CD14-positive monocyte (primary cell): ENCODE measurements around the gene GCGR. TPM values are rescaled to one million over a fixed set of nuclear protein-coding genes. Genes with fewer than 3 reads are reported as not detected.

ENCODE experiments used
- DNase-seq, 3 donors: peaks; one replicate each; pipeline ENCODE4 v3.0.0-alpha.2; 2011 to 2022
- H2AFZ ChIP-seq: 2 replicates; pipeline ENCODE4 v1.6.0; 2012; ENCODE audit warnings: mild to moderate bottlenecking, low read depth, low read length, inconsistent platforms; ENCODE audit not compliant: insufficient read depth, poor library complexity, severe bottlenecking
- H3K27ac ChIP-seq, 2 donors: 1 replicate in 1 of 2; 2 replicates in 1 of 2; pipeline ENCODE4 v1.5.1; 2012 to 2013; ENCODE audit warnings: low read length in 2 of 2, control low read depth in 1 of 2, inconsistent platforms in 1 of 2, low read depth in 1 of 2, mild to moderate bottlenecking in 1 of 2
- H3K27me3 ChIP-seq, 2 donors: one replicate each; pipeline versions ENCODE4 v1.6.0 to v1.6.1; 2011 to 2013; ENCODE audit warnings: low read length in 2 of 2; ENCODE audit not compliant: control insufficient read depth in 2 of 2, insufficient read depth in 2 of 2
- H3K36me3 ChIP-seq, 2 donors: replicated peaks in 1 of 2; 1 replicate in 1 of 2; 2 replicates in 1 of 2; pipeline versions ENCODE4 v1.5.1 to v1.6.1; 2012 to 2013; ENCODE audit warnings: low read length in 2 of 2, control low read depth in 1 of 2, inconsistent platforms in 1 of 2, mild to moderate bottlenecking in 1 of 2; ENCODE audit not compliant: insufficient read depth in 2 of 2, control insufficient read depth in 1 of 2
- H3K4me1 ChIP-seq, 2 donors: 1 replicate in 1 of 2; 2 replicates in 1 of 2; pipeline versions ENCODE4 v1.5.1 to v1.6.1; 2012 to 2013; ENCODE audit warnings: low read length in 2 of 2, control low read depth in 1 of 2, inconsistent platforms in 1 of 2, mild to moderate bottlenecking in 1 of 2, moderate library complexity in 1 of 2; ENCODE audit not compliant: insufficient read depth in 2 of 2, control insufficient read depth in 1 of 2
- H3K4me2 ChIP-seq: replicated peaks from 2 replicates; pipeline ENCODE3; 2012; ENCODE audit warnings: low read length, moderate library complexity, mild to moderate bottlenecking; ENCODE audit not compliant: poor library complexity, severe bottlenecking; ENCODE audit errors: extremely low read depth
- H3K4me3 ChIP-seq, 3 experiments: fragments of 200-600 bp in 1 of 3; sonication (generic) in 1 of 3; replicated peaks in 1 of 3; 1 replicate in 2 of 3; 2 replicates in 1 of 3; pipeline ENCODE4 v1.5.1; 2011 to 2013; ENCODE audit warnings: low read length in 3 of 3, mild to moderate bottlenecking in 3 of 3, control low read depth in 2 of 3, low read depth in 2 of 3, inconsistent platforms in 1 of 3, moderate library complexity in 1 of 3
- H3K79me2 ChIP-seq: 2 replicates; pipeline ENCODE4 v1.6.0; 2012; ENCODE audit warnings: mild to moderate bottlenecking, control low read depth, inconsistent platforms, low read length, moderate library complexity; ENCODE audit not compliant: insufficient read depth
- H3K9ac ChIP-seq: 2 replicates; pipeline ENCODE4 v1.6.0; 2017; ENCODE audit warnings: low read length, mild to moderate bottlenecking; ENCODE audit not compliant: insufficient read depth, poor library complexity, severe bottlenecking
- H3K9me3 ChIP-seq, 2 donors: replicated peaks in 1 of 2; 1 replicate in 1 of 2; 2 replicates in 1 of 2; pipeline versions ENCODE4 v1.5.1 to v1.6.1; 2012 to 2013; ENCODE audit warnings: low read length in 2 of 2, control low read depth in 1 of 2; ENCODE audit not compliant: control insufficient read depth in 1 of 2, insufficient read depth in 1 of 2
- H4K20me1 ChIP-seq: 2 replicates; pipeline ENCODE4 v1.6.0; 2012; ENCODE audit warnings: mild to moderate bottlenecking, low read length, control low read depth, moderate library complexity; ENCODE audit not compliant: insufficient read depth
- H3K27ac Mint-ChIP-seq, 7 donors: one replicate each; pipeline ENCODE4 v1.8.0; 2020; ENCODE audit warnings: mild to moderate bottlenecking in 7 of 7, mixed read lengths in 7 of 7, moderate library complexity in 6 of 7, inconsistent platforms in 2 of 7
- H3K27me3 Mint-ChIP-seq, 3 donors: one replicate each; pipeline ENCODE4 v1.8.0; 2021 to 2022; ENCODE audit warnings: low read depth in 3 of 3, mild to moderate bottlenecking in 3 of 3, mixed read lengths in 3 of 3, moderate library complexity in 3 of 3, inconsistent platforms in 1 of 3
- H3K36me3 Mint-ChIP-seq, 2 donors: one replicate each; pipeline ENCODE4 v1.8.0; 2020; ENCODE audit warnings: mixed read lengths in 2 of 2, inconsistent platforms in 1 of 2, mild to moderate bottlenecking in 1 of 2
- H3K4me1 Mint-ChIP-seq: one replicate; pipeline ENCODE4 v1.8.0; 2020; ENCODE audit warnings: mild to moderate bottlenecking, mixed read lengths
- H3K4me3 Mint-ChIP-seq, 2 donors: one replicate each; pipeline ENCODE4 v1.8.0; 2020; ENCODE audit warnings: mild to moderate bottlenecking in 2 of 2, mixed read lengths in 2 of 2, moderate library complexity in 1 of 2
- H3K9me3 Mint-ChIP-seq, 7 donors: one replicate each; pipeline ENCODE4 v1.8.0; 2020 to 2022; ENCODE audit warnings: mixed read lengths in 7 of 7, mild to moderate bottlenecking in 6 of 7, moderate library complexity in 6 of 7, inconsistent platforms in 2 of 7
- WGBS: methylation state at CpG from one replicate; pipeline ENCODE4 v1.1.5; 2013; ENCODE audit warnings: missing lambda C conversion rate; ENCODE audit not compliant: insufficient coverage; 5-methylcytosine and 5-hydroxymethylcytosine counted together
- intact Hi-C, 2 donors: fragments of 100-400 bp; cut with micrococcal nuclease; formaldehyde crosslinking; loops; one replicate each; pipeline versions ENCODE4 v1.15.0 to v1.15.1; 2023
- polyA plus RNA-seq, 3 donors: library from polyadenylated mRNA; depleted of rRNA in 1 of 3; unstranded in 2 of 3; stranded (reverse) in 1 of 3; fragments of 300-500 nt in 2 of 3; fragments of >200 nt in 1 of 3; fragmentation: Illumina TruSeq in 2 of 3; gene quantifications; 1 replicate in 2 of 3; 2 replicates in 1 of 3; pipeline ENCODE4 v1.2.3, GENCODE V29; 2012 to 2021
- TF ChIP-seq, protein P1 (sequence below): fragments of 200-600 bp; IDR thresholded peaks from one replicate; pipeline ENCODE4 v1.8.0; 2022; ENCODE audit warnings: antibody characterized with exemption, mild to moderate bottlenecking

Gene GCGR
- polyA plus RNA-seq, 3 donors, result not detected

DNA sequence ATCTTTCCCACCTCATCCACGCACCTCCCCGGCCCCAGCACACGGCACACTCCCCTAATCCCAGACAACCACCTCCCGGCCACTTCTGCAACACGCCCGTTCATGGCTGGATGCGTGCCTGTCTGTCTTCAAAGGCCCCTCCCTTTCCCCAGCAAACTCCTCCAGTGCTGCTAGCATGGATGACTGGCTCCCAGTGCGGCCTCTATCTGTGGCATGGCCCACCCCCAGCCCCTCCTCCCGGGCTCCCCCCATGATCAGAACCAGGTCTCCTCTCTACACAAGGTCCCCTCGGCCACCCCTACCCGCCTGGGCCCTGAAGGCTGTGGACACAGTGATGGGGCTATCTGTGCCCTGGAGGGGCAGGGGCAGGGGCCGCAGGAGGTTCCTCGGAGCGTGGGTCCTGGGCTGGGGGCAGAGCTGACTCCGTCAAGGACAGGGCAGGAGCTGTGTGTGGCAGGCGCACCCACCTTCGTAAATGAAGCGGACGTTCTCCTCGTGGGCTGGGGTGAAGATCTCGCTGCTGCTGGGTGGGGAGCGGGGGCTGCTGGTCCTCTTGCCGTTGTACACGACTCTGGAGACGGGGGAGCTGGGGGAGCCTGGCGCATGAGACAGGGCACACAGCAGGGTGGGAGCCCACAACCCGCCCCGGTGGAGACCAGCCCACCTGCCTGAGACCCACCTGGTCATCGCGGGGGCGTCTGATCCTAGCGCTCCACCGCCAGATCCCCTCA lies 20.0 kb downstream of the GCGR start:
- 96% methylated on average over 33 of the region's 33 CpGs for WGBS
- Histone ChIP-seq H3K27me3 (no peaks in the 10 kb centered on the region), H3K79me2 (peaks cover 15% of the 10 kb centered on the region), H3K4me2 (no peak overlapping the region), H2AFZ (no peak overlapping the region), H3K9ac (no peak overlapping the region), H3K9me3 (no peaks in the 10 kb centered on the region), H3K36me3 (peaks cover 11 to 14% of the 10 kb centered on the region in 2 donors), H3K4me3 (no peak overlapping the region), H3K4me1 (peaks cover 4 to 10% of the 10 kb centered on the region in 2 donors), H3K27ac (no peak overlapping the region), H4K20me1 (peaks cover 14% of the 10 kb centered on the region)
- no peak overlapping the region for H3K4me3 Mint-ChIP-seq
- DNase-seq, result no peak
- intact Hi-C loops, result loop anchor here in 1 of 2 donors (5.0 kb wide), 1 partner anchor 33 kb away; no protein-coding TSS in a partner anchor
- H3K27me3 Mint-ChIP-seq, result peaks cover 0 to 3% (median 0%) of the 10 kb centered on the region in 3 donors
- H3K27ac Mint-ChIP-seq, result peak overlapping the region in 1 of 7 donors; percentile 26
- peaks cover 12 to 19% of the 10 kb centered on the region in 2 donors for H3K36me3 Mint-ChIP-seq
- TF ChIP-seq, protein P1, sequence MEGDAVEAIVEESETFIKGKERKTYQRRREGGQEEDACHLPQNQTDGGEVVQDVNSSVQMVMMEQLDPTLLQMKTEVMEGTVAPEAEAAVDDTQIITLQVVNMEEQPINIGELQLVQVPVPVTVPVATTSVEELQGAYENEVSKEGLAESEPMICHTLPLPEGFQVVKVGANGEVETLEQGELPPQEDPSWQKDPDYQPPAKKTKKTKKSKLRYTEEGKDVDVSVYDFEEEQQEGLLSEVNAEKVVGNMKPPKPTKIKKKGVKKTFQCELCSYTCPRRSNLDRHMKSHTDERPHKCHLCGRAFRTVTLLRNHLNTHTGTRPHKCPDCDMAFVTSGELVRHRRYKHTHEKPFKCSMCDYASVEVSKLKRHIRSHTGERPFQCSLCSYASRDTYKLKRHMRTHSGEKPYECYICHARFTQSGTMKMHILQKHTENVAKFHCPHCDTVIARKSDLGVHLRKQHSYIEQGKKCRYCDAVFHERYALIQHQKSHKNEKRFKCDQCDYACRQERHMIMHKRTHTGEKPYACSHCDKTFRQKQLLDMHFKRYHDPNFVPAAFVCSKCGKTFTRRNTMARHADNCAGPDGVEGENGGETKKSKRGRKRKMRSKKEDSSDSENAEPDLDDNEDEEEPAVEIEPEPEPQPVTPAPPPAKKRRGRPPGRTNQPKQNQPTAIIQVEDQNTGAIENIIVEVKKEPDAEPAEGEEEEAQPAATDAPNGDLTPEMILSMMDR, result no peak
- no peaks in the 10 kb centered on the region for H3K9me3 Mint-ChIP-seq
- peaks cover 4% of the 10 kb centered on the region for H3K4me1 Mint-ChIP-seq

DNA sequence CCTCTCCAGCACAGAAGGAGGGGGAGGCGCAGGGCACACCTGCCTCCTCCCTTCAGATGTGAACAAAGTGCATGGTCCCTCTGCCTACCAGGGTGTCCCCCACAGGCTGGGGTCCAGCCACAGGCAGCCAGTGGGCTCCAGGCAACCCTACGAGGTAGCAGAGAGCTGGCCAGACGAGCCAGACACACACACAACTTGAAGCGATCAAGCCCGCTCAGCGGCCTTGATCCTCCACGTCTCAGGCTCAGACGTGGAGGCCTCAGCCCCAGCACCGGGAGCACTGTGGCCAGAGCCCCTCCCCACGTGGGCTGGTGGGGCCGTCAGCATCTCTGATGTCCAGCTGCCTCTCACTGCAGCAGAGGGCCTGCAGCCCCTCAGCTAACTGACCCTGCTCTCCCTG lies 20.6 kb downstream of the GCGR start:
- Mint-ChIP-seq H3K27ac (peak overlapping the region in 2 of 7 donors; percentile 9 to 75), H3K9me3 (no peaks in the 10 kb centered on the region), H3K4me1 (peaks cover 4% of the 10 kb centered on the region), H3K36me3 (peaks cover 15 to 19% of the 10 kb centered on the region in 2 donors), H3K27me3 (peaks cover 0 to 3% (median 0%) of the 10 kb centered on the region in 3 donors), H3K4me3 (no peak overlapping the region)
- Histone ChIP-seq H3K36me3 (peaks cover 11 to 14% of the 10 kb centered on the region in 2 donors), H4K20me1 (peaks cover 14% of the 10 kb centered on the region), H3K27me3 (no peaks in the 10 kb centered on the region), H2AFZ (no peak overlapping the region), H3K27ac (no peak overlapping the region), H3K4me2 (no peak overlapping the region), H3K79me2 (peaks cover 20% of the 10 kb centered on the region), H3K9me3 (no peaks in the 10 kb centered on the region), H3K4me1 (peaks cover 4 to 10% of the 10 kb centered on the region in 2 donors), H3K9ac (no peak overlapping the region), H3K4me3 (no peak overlapping the region)
- TF ChIP-seq, protein P1, result no peak
- DNase-seq, result no peak
- intact Hi-C loops, result loop anchor here in 1 of 2 donors (5.0 kb wide), 1 partner anchor 33 kb away; no protein-coding TSS in a partner anchor
- 87% methylated on average over 11 of the region's 11 CpGs for WGBS
